ENCODE results near the gene ADCY9.

Gene ADCY9

GRCh38 chr16:4004206-4004605, 112.0 kb downstream of the ADCY9 start:
- H3K27ac ChIP-seq (ENCODE audit: low read depth, low read length) = no peak overlapping the region
- H3K36me3 ChIP-seq (ENCODE audit: insufficient read depth, low read length) = no peaks in the 10 kb centered on the region
- peaks cover 8% of the 10 kb centered on the region for H3K4me1 ChIP-seq (ENCODE audit: control insufficient read depth, insufficient read depth, low read length, unreplicated experiment)
- no peak overlapping the region for H2AFZ ChIP-seq (ENCODE audit: low read length, unreplicated experiment)
- no peak overlapping the region for H3K4me3 ChIP-seq (ENCODE audit: low read depth, low read length)
- no peaks in the 10 kb centered on the region for H3K27me3 ChIP-seq (ENCODE audit: insufficient read depth, low read length)
- no peaks in the 10 kb centered on the region for H3K79me2 ChIP-seq (ENCODE audit: control insufficient read depth, insufficient read depth, low read length, unreplicated experiment)

- H3K27me3 ChIP-seq (ENCODE audit: insufficient read depth, low read length) = no peaks in the 10 kb centered on the region
- H3K4me1 ChIP-seq (ENCODE audit: control insufficient read depth, insufficient read depth, low read length, unreplicated experiment) = peaks cover 13% of the 10 kb centered on the region
- peaks cover 2% of the 10 kb centered on the region for H3K79me2 ChIP-seq (ENCODE audit: control insufficient read depth, insufficient read depth, low read length, unreplicated experiment)
- no peak overlapping the region for H2AFZ ChIP-seq (ENCODE audit: low read length, unreplicated experiment)
- H3K4me3 ChIP-seq (ENCODE audit: low read depth, low read length) = no peak overlapping the region
- H3K27ac ChIP-seq (ENCODE audit: low read depth, low read length) = no peak overlapping the region
- H3K36me3 ChIP-seq (ENCODE audit: insufficient read depth, low read length) = no peaks in the 10 kb centered on the region
Observed at GRCh38 chr16:4003576-4003975, 112.7 kb downstream of the ADCY9 start.

- H3K4me3 ChIP-seq (ENCODE audit: low read depth, low read length) = no peak overlapping the region
- H3K4me1 ChIP-seq (ENCODE audit: control insufficient read depth, insufficient read depth, low read length, unreplicated experiment) = peaks cover 13% of the 10 kb centered on the region
- peaks cover 2% of the 10 kb centered on the region for H3K79me2 ChIP-seq (ENCODE audit: control insufficient read depth, insufficient read depth, low read length, unreplicated experiment)
- no peaks in the 10 kb centered on the region for H3K36me3 ChIP-seq (ENCODE audit: insufficient read depth, low read length)
- H2AFZ ChIP-seq (ENCODE audit: low read length, unreplicated experiment) = no peak overlapping the region
- H3K27ac ChIP-seq (ENCODE audit: low read depth, low read length) = no peak overlapping the region
- H3K27me3 ChIP-seq (ENCODE audit: insufficient read depth, low read length) = no peaks in the 10 kb centered on the region
Observed at GRCh38 chr16:4003166-4003565, 113.1 kb downstream of the ADCY9 start.

GRCh38 chr16:4002121-4002520, 114.1 kb downstream of the ADCY9 start:
- no peaks in the 10 kb centered on the region for H3K27me3 ChIP-seq (ENCODE audit: insufficient read depth, low read length)
- H3K36me3 ChIP-seq (ENCODE audit: insufficient read depth, low read length) = no peaks in the 10 kb centered on the region
- H3K27ac ChIP-seq (ENCODE audit: low read depth, low read length) = no peak overlapping the region
- no peak overlapping the region for H2AFZ ChIP-seq (ENCODE audit: low read length, unreplicated experiment)
- H3K4me3 ChIP-seq (ENCODE audit: low read depth, low read length) = no peak overlapping the region
- peaks cover 2% of the 10 kb centered on the region for H3K79me2 ChIP-seq (ENCODE audit: control insufficient read depth, insufficient read depth, low read length, unreplicated experiment)
- peaks cover 13% of the 10 kb centered on the region for H3K4me1 ChIP-seq (ENCODE audit: control insufficient read depth, insufficient read depth, low read length, unreplicated experiment)

- Histone ChIP-seq H3K27ac (ENCODE audit: low read depth, low read length) (no peak overlapping the region; the same call in 1 of the 2 replicates), H3K4me3 (ENCODE audit: low read depth, low read length) (no peak overlapping the region), H3K4me1 (ENCODE audit: control insufficient read depth, insufficient read depth, low read length, unreplicated experiment) (peaks cover 13% of the 10 kb centered on the region), H3K36me3 (ENCODE audit: insufficient read depth, low read length) (no peaks in the 10 kb centered on the region), H3K27me3 (ENCODE audit: insufficient read depth, low read length) (no peaks in the 10 kb centered on the region), H2AFZ (ENCODE audit: low read length, unreplicated experiment) (no peak overlapping the region), H3K79me2 (ENCODE audit: control insufficient read depth, insufficient read depth, low read length, unreplicated experiment) (peaks cover 2% of the 10 kb centered on the region)
Observed at GRCh38 chr16:3999479-4000325, 116.5 kb downstream of the ADCY9 start.

GRCh38 chr16:3998793-3999478, 117.3 kb downstream of the ADCY9 start:
- Histone ChIP-seq H3K27ac (ENCODE audit: low read depth, low read length) (no peak overlapping the region; the same call in 1 of the 2 replicates), H3K4me1 (ENCODE audit: control insufficient read depth, insufficient read depth, low read length, unreplicated experiment) (peaks cover 13% of the 10 kb centered on the region)

GRCh38 chr16:3997231-3997841, 118.9 kb downstream of the ADCY9 start:
- Histone ChIP-seq H3K79me2 (ENCODE audit: control insufficient read depth, insufficient read depth, low read length, unreplicated experiment) (peaks cover 2% of the 10 kb centered on the region), H3K4me1 (ENCODE audit: control insufficient read depth, insufficient read depth, low read length, unreplicated experiment) (peaks cover 13% of the 10 kb centered on the region), H3K4me3 (ENCODE audit: low read depth, low read length) (no peak overlapping the region), H3K27me3 (ENCODE audit: insufficient read depth, low read length) (no peaks in the 10 kb centered on the region), H3K36me3 (ENCODE audit: insufficient read depth, low read length) (no peaks in the 10 kb centered on the region), H3K27ac (ENCODE audit: low read depth, low read length) (no peak overlapping the region), H2AFZ (ENCODE audit: low read length, unreplicated experiment) (no peak overlapping the region)

More at GRCh38 chr16:3998793-3999478, 117.3 kb downstream of the ADCY9 start:
- H3K36me3 ChIP-seq (ENCODE audit: insufficient read depth, low read length) = no peaks in the 10 kb centered on the region
- no peak overlapping the region for H3K4me3 ChIP-seq (ENCODE audit: low read depth, low read length)
- H2AFZ ChIP-seq (ENCODE audit: low read length, unreplicated experiment) = no peak overlapping the region
- H3K27me3 ChIP-seq (ENCODE audit: insufficient read depth, low read length) = no peaks in the 10 kb centered on the region
- peaks cover 2% of the 10 kb centered on the region for H3K79me2 ChIP-seq (ENCODE audit: control insufficient read depth, insufficient read depth, low read length, unreplicated experiment)

GRCh38 chr16:3995001-3995400, 121.2 kb downstream of the ADCY9 start:
- Histone ChIP-seq H2AFZ (ENCODE audit: low read length, unreplicated experiment) (no peak overlapping the region), H3K36me3 (ENCODE audit: insufficient read depth, low read length) (no peaks in the 10 kb centered on the region), H3K27me3 (ENCODE audit: insufficient read depth, low read length) (no peaks in the 10 kb centered on the region), H3K79me2 (ENCODE audit: control insufficient read depth, insufficient read depth, low read length, unreplicated experiment) (peaks cover 2% of the 10 kb centered on the region), H3K27ac (ENCODE audit: low read depth, low read length) (no peak overlapping the region), H3K4me3 (ENCODE audit: low read depth, low read length) (no peak overlapping the region), H3K4me1 (ENCODE audit: control insufficient read depth, insufficient read depth, low read length, unreplicated experiment) (peaks cover 13% of the 10 kb centered on the region)

GRCh38 chr16:3993052-3993785, 123.0 kb downstream of the ADCY9 start:
- H3K79me2 ChIP-seq (ENCODE audit: control insufficient read depth, insufficient read depth, low read length, unreplicated experiment) = no peaks in the 10 kb centered on the region
- no peak overlapping the region for H3K4me3 ChIP-seq (ENCODE audit: low read depth, low read length)
- no peaks in the 10 kb centered on the region for H3K36me3 ChIP-seq (ENCODE audit: insufficient read depth, low read length)
- H3K27ac ChIP-seq (ENCODE audit: low read depth, low read length) = no peak overlapping the region
- H3K4me1 ChIP-seq (ENCODE audit: control insufficient read depth, insufficient read depth, low read length, unreplicated experiment) = no peaks in the 10 kb centered on the region
- H2AFZ ChIP-seq (ENCODE audit: low read length, unreplicated experiment) = no peak overlapping the region
- H3K27me3 ChIP-seq (ENCODE audit: insufficient read depth, low read length) = no peaks in the 10 kb centered on the region

- H3K36me3 ChIP-seq (ENCODE audit: insufficient read depth, low read length) = no peaks in the 10 kb centered on the region
- no peaks in the 10 kb centered on the region for H3K79me2 ChIP-seq (ENCODE audit: control insufficient read depth, insufficient read depth, low read length, unreplicated experiment)
- H3K4me1 ChIP-seq (ENCODE audit: control insufficient read depth, insufficient read depth, low read length, unreplicated experiment) = no peaks in the 10 kb centered on the region
- no peak overlapping the region for H2AFZ ChIP-seq (ENCODE audit: low read length, unreplicated experiment)
- no peak overlapping the region for H3K4me3 ChIP-seq (ENCODE audit: low read depth, low read length)
- H3K27me3 ChIP-seq (ENCODE audit: insufficient read depth, low read length) = no peaks in the 10 kb centered on the region
- no peak overlapping the region for H3K27ac ChIP-seq (ENCODE audit: low read depth, low read length)
Observed at GRCh38 chr16:3992297-3993051, 123.8 kb downstream of the ADCY9 start.
